ENCODE data around the gene TLDC2. TPM values are rescaled to one million over a fixed set of nuclear protein-coding genes. Genes with fewer than 3 reads are reported as not detected.

The TLDC2 gene
- total and polyA plus RNA-seq, 4 donors: 0.05 to 0.33 (median 0.08) TPM; not detected in 1

GRCh38 chr20:36883977-36884535, 8.1 kb downstream of the TLDC2 start:
- Histone ChIP-seq H3K27ac (ENCODE audit: low read depth in 1 of 2, low read length in 2 of 2) (no peak overlapping the region), H3K27me3 (ENCODE audit: control insufficient read depth in 4 of 4, insufficient read depth in 4 of 4, low read length in 3 of 4) (no peaks in the 10 kb centered on the region), H3K4me3 (ENCODE audit: low read depth in 1 of 3, low read length in 3 of 3) (no peak overlapping the region), H3K4me1 (ENCODE audit: control insufficient read depth in 4 of 4, insufficient read depth in 4 of 4, low read length in 3 of 4) (peaks cover 0 to 7% (median 3%) of the 10 kb centered on the region in 4 donors), H3K9ac (ENCODE audit: low read depth in 1 of 2, low read length in 2 of 2) (no peak overlapping the region), H3K36me3 (ENCODE audit: control insufficient read depth in 4 of 4, insufficient read depth in 3 of 4, low read depth in 1 of 4, low read length in 3 of 4) (no peaks in the 10 kb centered on the region), H3K9me3 (ENCODE audit: control insufficient read depth in 4 of 4, low read length in 3 of 4) (no peaks in the 10 kb centered on the region)
- WGBS: 83% methylated on average over 6 of the region's 6 CpGs
- TF ChIP-seq FOXA1 (IDR thresholded peaks at IDR 0.05): no peak
- TF ChIP-seq FOXA2 (IDR thresholded peaks at IDR 0.05): no peak
- TF ChIP-seq, protein P1, sequence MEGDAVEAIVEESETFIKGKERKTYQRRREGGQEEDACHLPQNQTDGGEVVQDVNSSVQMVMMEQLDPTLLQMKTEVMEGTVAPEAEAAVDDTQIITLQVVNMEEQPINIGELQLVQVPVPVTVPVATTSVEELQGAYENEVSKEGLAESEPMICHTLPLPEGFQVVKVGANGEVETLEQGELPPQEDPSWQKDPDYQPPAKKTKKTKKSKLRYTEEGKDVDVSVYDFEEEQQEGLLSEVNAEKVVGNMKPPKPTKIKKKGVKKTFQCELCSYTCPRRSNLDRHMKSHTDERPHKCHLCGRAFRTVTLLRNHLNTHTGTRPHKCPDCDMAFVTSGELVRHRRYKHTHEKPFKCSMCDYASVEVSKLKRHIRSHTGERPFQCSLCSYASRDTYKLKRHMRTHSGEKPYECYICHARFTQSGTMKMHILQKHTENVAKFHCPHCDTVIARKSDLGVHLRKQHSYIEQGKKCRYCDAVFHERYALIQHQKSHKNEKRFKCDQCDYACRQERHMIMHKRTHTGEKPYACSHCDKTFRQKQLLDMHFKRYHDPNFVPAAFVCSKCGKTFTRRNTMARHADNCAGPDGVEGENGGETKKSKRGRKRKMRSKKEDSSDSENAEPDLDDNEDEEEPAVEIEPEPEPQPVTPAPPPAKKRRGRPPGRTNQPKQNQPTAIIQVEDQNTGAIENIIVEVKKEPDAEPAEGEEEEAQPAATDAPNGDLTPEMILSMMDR (IDR thresholded peaks at IDR 0.05; ENCODE audit: low read depth, low read length, missing input control): no peak
- no peak for TF ChIP-seq HNF4G (IDR thresholded peaks at IDR 0.05)
- TF ChIP-seq TAF1 (conservative IDR thresholded peaks at IDR 0.05): no peak
- TF ChIP-seq GABPA (IDR thresholded peaks at IDR 0.05 in 1 of 2, conservative IDR thresholded peaks at IDR 0.05 in 1 of 2): no peak
- TF ChIP-seq HNF4A (conservative IDR thresholded peaks at IDR 0.05): no peak
- no peak for TF ChIP-seq SP1 (IDR thresholded peaks at IDR 0.05)
- TF ChIP-seq, protein P2, sequence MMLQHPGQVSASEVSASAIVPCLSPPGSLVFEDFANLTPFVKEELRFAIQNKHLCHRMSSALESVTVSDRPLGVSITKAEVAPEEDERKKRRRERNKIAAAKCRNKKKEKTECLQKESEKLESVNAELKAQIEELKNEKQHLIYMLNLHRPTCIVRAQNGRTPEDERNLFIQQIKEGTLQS (IDR thresholded peaks at IDR 0.05): no peak
- no peak for TF ChIP-seq YY1 (IDR thresholded peaks at IDR 0.05)
- no peak for TF ChIP-seq EGR1 (IDR thresholded peaks at IDR 0.05; ENCODE audit: low read depth in 2 of 2)
- no peak for TF ChIP-seq NR2F2 (IDR thresholded peaks at IDR 0.05)
- TF ChIP-seq RAD21 (IDR thresholded peaks at IDR 0.05): no peak
- no peak for TF ChIP-seq RXRA (IDR thresholded peaks at IDR 0.05)
- TF ChIP-seq, protein P3, sequence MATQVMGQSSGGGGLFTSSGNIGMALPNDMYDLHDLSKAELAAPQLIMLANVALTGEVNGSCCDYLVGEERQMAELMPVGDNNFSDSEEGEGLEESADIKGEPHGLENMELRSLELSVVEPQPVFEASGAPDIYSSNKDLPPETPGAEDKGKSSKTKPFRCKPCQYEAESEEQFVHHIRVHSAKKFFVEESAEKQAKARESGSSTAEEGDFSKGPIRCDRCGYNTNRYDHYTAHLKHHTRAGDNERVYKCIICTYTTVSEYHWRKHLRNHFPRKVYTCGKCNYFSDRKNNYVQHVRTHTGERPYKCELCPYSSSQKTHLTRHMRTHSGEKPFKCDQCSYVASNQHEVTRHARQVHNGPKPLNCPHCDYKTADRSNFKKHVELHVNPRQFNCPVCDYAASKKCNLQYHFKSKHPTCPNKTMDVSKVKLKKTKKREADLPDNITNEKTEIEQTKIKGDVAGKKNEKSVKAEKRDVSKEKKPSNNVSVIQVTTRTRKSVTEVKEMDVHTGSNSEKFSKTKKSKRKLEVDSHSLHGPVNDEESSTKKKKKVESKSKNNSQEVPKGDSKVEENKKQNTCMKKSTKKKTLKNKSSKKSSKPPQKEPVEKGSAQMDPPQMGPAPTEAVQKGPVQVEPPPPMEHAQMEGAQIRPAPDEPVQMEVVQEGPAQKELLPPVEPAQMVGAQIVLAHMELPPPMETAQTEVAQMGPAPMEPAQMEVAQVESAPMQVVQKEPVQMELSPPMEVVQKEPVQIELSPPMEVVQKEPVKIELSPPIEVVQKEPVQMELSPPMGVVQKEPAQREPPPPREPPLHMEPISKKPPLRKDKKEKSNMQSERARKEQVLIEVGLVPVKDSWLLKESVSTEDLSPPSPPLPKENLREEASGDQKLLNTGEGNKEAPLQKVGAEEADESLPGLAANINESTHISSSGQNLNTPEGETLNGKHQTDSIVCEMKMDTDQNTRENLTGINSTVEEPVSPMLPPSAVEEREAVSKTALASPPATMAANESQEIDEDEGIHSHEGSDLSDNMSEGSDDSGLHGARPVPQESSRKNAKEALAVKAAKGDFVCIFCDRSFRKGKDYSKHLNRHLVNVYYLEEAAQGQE (IDR thresholded peaks at IDR 0.05): no peak
- TF ChIP-seq MAX (IDR thresholded peaks at IDR 0.05): no peak
- TF ChIP-seq ZBTB33 (IDR thresholded peaks at IDR 0.05): no peak
- DNase-seq (ENCODE audit: low spot score): no peak
